Stimulated activated CD8-positive, alpha-beta memory T cell treated with anti-CD3 and anti-CD28 coated beads, Interleukin-15, amount 100 ng/mL, for 4 hours (primary cell): ENCODE results near the gene ZBTB1.
"Not testable (repeated sequence)": the region's sequence is repeated elsewhere in the genome, so short reads cannot be mapped to it uniquely, and the experiment has no call there.

Experiments used
- DNase-seq, 2 donors: peaks; one replicate each; pipeline ENCODE4 v3.0.0-alpha.2; 2020; ENCODE audit warnings: low read depth in 2 of 2

Gene ZBTB1

GRCh38 chr14:64500088-64500487, 4.5 kb upstream of the ZBTB1 start:
- DNase-seq, result no peak

- no peak for DNase-seq
These were observed 3.0 kb upstream of the ZBTB1 start for GRCh38 chr14:64501411-64502171.

- no peak for DNase-seq
These were observed 2.1 kb upstream of the ZBTB1 start for GRCh38 chr14:64502456-64502855.

- no peak for DNase-seq
These were observed 1.6 kb upstream of the ZBTB1 start for GRCh38 chr14:64502887-64503433.

- peak; percentile 92 to 95 for DNase-seq
These were observed 898 bp upstream of the ZBTB1 start, which contains the start of gene ZBTB25 for GRCh38 chr14:64503434-64504309. TSS of gene ZBTB25 (minus strand) at chr14:64503838. CDS start at chr14:64490533, 13,305 bp downstream.

GRCh38 chr14:64504897-64505794, 576 bp downstream of the ZBTB1 start:
- peak; percentile 67 to 74 for DNase-seq

GRCh38 chr14:64506721-64507120, 2.2 kb downstream of the ZBTB1 start:
- no peak for DNase-seq

- peak in 1 of 2 donors; percentile 27 for DNase-seq
These were observed 3.0 kb downstream of the ZBTB1 start for GRCh38 chr14:64507376-64508156.

- no peak for DNase-seq
These were observed 3.7 kb downstream of the ZBTB1 start for GRCh38 chr14:64508215-64508776.

GRCh38 chr14:64509036-64509435, 4.5 kb downstream of the ZBTB1 start:
- no peak for DNase-seq

GRCh38 chr14:64510825-64511671, 6.5 kb downstream of the ZBTB1 start:
- DNase-seq, result peak; percentile 22 to 50

- no peak for DNase-seq
These were observed 8.7 kb downstream of the ZBTB1 start for GRCh38 chr14:64513271-64513670.

GRCh38 chr14:64515053-64515452, 10.5 kb downstream of the ZBTB1 start:
- no peak for DNase-seq

- no peak for DNase-seq
These were observed 12.4 kb downstream of the ZBTB1 start for GRCh38 chr14:64516969-64517368.

GRCh38 chr14:64517667-64518066, 13.1 kb downstream of the ZBTB1 start:
- DNase-seq, result not testable (repeated sequence)

GRCh38 chr14:64518229-64518628, 13.7 kb downstream of the ZBTB1 start:
- DNase-seq, result no peak

- no peak for DNase-seq
These were observed 16.1 kb downstream of the ZBTB1 start for GRCh38 chr14:64520699-64521098.

- no peak for DNase-seq
These were observed 18.2 kb downstream of the ZBTB1 start for GRCh38 chr14:64522591-64523355.

- DNase-seq, result no peak
These were observed 20.8 kb downstream of the ZBTB1 start for GRCh38 chr14:64525354-64525753.
